GM23248 (cell line): Measurements from ENCODE around the gene NHERF1. TPM values are rescaled to one million over a fixed set of nuclear protein-coding genes. Genes with fewer than 3 reads are reported as not detected.

Experiments
- DNase-seq: peaks from one replicate; pipeline ENCODE4 v3.0.0-alpha.2; 2015
- H2AFZ ChIP-seq: fragments of 200-600 bp; sonication (generic); 2 replicates; pipeline ENCODE4 v1.6.1; 2016; ENCODE audit warnings: antibody characterized with exemption
- H3F3A ChIP-seq: fragments of 200-600 bp; sonication (generic); 2 replicates; pipeline ENCODE4 v1.6.1; 2016; ENCODE audit warnings: mild to moderate bottlenecking, antibody characterized with exemption, mixed run types; ENCODE audit not compliant: insufficient read depth
- H3K27ac ChIP-seq: fragments of 200-600 bp; sonication (generic); 2 replicates; pipeline ENCODE4 v1.5.1; 2016; ENCODE audit warnings: mild to moderate bottlenecking
- H3K27me3 ChIP-seq: fragments of 200-600 bp; sonication (generic); replicated peaks from 2 replicates; pipeline ENCODE4 v1.6.1; 2016; ENCODE audit warnings: mild to moderate bottlenecking; ENCODE audit not compliant: insufficient read depth
- H3K36me3 ChIP-seq: fragments of 200-600 bp; sonication (generic); 2 replicates; pipeline ENCODE4 v1.6.1; 2016; ENCODE audit warnings: low read depth, mild to moderate bottlenecking
- H3K4me1 ChIP-seq: fragments of 200-600 bp; sonication (generic); 2 replicates; pipeline ENCODE4 v1.6.1; 2016; ENCODE audit warnings: mild to moderate bottlenecking; ENCODE audit not compliant: insufficient read depth
- H3K4me2 ChIP-seq: fragments of 200-600 bp; sonication (generic); one replicate; pipeline ENCODE4 v1.6.1; 2016; ENCODE audit warnings: mild to moderate bottlenecking; ENCODE audit not compliant: unreplicated experiment
- H3K4me3 ChIP-seq: fragments of 200-600 bp; sonication (generic); 2 replicates; pipeline ENCODE4 v1.5.1; 2016; ENCODE audit warnings: mild to moderate bottlenecking
- H3K79me2 ChIP-seq: fragments of 200-600 bp; sonication (generic); 2 replicates; pipeline ENCODE4 v1.6.1; 2016; ENCODE audit warnings: mild to moderate bottlenecking; ENCODE audit not compliant: insufficient read depth
- H3K9ac ChIP-seq: fragments of 200-600 bp; sonication (generic); 2 replicates; pipeline ENCODE4 v1.6.1; 2016; ENCODE audit warnings: mild to moderate bottlenecking
- H3K9me2 ChIP-seq: fragments of 200-600 bp; sonication (generic); 2 replicates; pipeline ENCODE4 v1.6.1; 2016; ENCODE audit warnings: mixed run types, mild to moderate bottlenecking, moderate library complexity; ENCODE audit not compliant: insufficient read depth
- H3K9me3 ChIP-seq: fragments of 200-600 bp; sonication (generic); one replicate; pipeline ENCODE4 v1.6.1; 2017; ENCODE audit warnings: low read depth
- H4K20me1 ChIP-seq: fragments of 200-600 bp; sonication (generic); 2 replicates; pipeline ENCODE4 v1.6.0; 2016; ENCODE audit not compliant: insufficient read depth
- EZH2 ChIP-seq: fragments of 200-600 bp; sonication (generic); IDR thresholded peaks from 2 replicates; pipeline ENCODE4 v1.6.1; 2018; ENCODE audit warnings: antibody characterized with exemption, mild to moderate bottlenecking; ENCODE audit not compliant: insufficient read depth, poor library complexity, severe bottlenecking
- EZH2phosphoT487 ChIP-seq: fragments of 200-600 bp; sonication (generic); IDR thresholded peaks from 2 replicates; pipeline ENCODE4 v1.6.1; 2018; ENCODE audit warnings: antibody characterized with exemption, moderate library complexity, mild to moderate bottlenecking, low read depth; ENCODE audit not compliant: insufficient read depth
- WGBS, 2 experiments: methylation state at CpG; one replicate each; pipeline ENCODE4 v1.1.6; 2015 to 2017; ENCODE audit warnings: low lambda C conversion rate in 2 of 2, low coverage in 1 of 2; ENCODE audit errors: missing lambda C conversion rate in 2 of 2; 5-methylcytosine and 5-hydroxymethylcytosine counted together
- in situ Hi-C: fragments of 300-500 bp; cut with MboI; formaldehyde crosslinking; loops from 2 replicates; pipeline ENCODE4 v1.15.0; 2020
- polyA plus RNA-seq: library from polyadenylated mRNA; unstranded; fragments of >200 nt; fragmentation: Nextera tagmentation; extraction: Ambion mirVana; gene quantifications from 2 replicates; pipeline ENCODE4 v1.2.1, GENCODE V29; 2016
- total RNA-seq: library from RNA; depleted of rRNA; stranded (reverse); fragments of >200 nt; shearing (Covaris generic); gene quantifications from 2 replicates; pipeline ENCODE4 v1.2.3, GENCODE V29; 2014

The NHERF1 gene
- total and polyA plus RNA-seq, 2 experiments from 2014 or later: 8.0 to 9.1 TPM

- no peaks in the 10 kb centered on the region for H3K4me1 ChIP-seq
- peaks cover 14% of the 10 kb centered on the region; the same call in 1 of the 2 replicates for H3K27me3 ChIP-seq
- no peak overlapping the region for H3K4me2 ChIP-seq
- in situ Hi-C loops: no loop called here
- H3K36me3 ChIP-seq: no peaks in the 10 kb centered on the region
- no peak overlapping the region for H2AFZ ChIP-seq
- H3K9me2 ChIP-seq: no peaks in the 10 kb centered on the region
- WGBS, 2 experiments: 58 to 75% methylated on average over 15 of the region's 15 CpGs
- no peaks in the 10 kb centered on the region for H3K9me3 ChIP-seq
- DNase-seq: no peak
- H3K9ac ChIP-seq: no peak overlapping the region
- TF ChIP-seq EZH2phosphoT487: no peak
- TF ChIP-seq EZH2: no peak
- no peak overlapping the region for H3K27ac ChIP-seq
- H3K79me2 ChIP-seq: no peaks in the 10 kb centered on the region
- no peaks in the 10 kb centered on the region for H4K20me1 ChIP-seq
- no peak overlapping the region for H3K4me3 ChIP-seq
- H3F3A ChIP-seq: 0 out of 2 replicates have a peak, but pooled peaks cover 9% of the 10 kb centered on the region
Observed at GRCh38 chr17:74729866-74730265, 18.6 kb upstream of the NHERF1 start.

DNA sequence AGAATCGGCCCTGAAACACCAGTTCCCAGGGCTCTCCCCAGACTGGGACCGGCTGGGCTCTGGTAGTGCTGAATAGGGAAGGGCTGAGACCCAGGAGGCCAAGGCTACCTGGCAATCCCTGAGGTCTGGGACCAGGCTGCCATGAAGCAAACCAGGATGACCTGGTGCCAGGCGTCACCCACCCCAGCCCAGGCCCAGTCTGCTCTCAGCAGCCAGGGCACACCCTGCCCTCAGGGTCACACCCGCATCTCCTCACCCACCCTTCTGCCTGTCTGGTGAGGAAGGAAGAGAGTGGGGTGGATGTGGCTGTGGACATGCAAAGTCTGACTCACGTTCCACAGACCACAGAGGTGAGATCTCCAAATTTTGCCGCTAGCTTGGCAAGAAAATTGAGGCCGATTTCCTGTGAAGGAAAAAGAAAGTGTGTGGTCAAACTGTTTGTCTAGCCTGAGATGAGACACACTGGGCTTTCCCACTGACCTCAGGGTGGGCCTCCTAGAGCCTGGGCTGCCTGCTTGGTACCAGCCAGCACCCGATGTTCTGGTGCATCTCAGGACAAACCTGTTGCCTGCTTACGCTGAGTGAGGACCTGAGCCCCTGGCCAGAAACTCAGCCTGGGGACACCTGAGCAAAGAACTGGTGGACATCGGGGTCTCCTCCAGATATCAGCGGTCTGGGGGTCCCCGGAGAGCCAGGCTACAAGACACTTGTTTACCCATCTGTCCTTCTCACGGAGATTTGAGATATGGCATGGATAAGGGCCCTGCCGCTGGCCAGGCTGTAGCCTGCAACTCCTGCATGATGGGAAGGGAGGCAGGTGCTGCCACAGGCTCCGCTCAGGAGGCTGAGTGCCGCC, 17.7 kb upstream of the NHERF1 start:
- Histone ChIP-seq H3K79me2 (no peaks in the 10 kb centered on the region), H3K27ac (no peak overlapping the region), H3K4me1 (no peaks in the 10 kb centered on the region), H4K20me1 (no peaks in the 10 kb centered on the region), H3K9me3 (no peaks in the 10 kb centered on the region), H3K4me2 (no peak overlapping the region), H3K9me2 (no peaks in the 10 kb centered on the region), H3K9ac (no peak overlapping the region), H3K27me3 (peaks cover 15% of the 10 kb centered on the region), H3F3A (0 out of 2 replicates have a peak, but pooled peaks cover 9% of the 10 kb centered on the region), H2AFZ (no peak overlapping the region), H3K36me3 (no peaks in the 10 kb centered on the region), H3K4me3 (no peak overlapping the region)
- TF ChIP-seq EZH2phosphoT487 (no peak), EZH2 (no peak)
- 50% methylated on average over 15 to 16 of the region's 16 CpGs for WGBS, 2 experiments
- no peak for DNase-seq
- in situ Hi-C loops: no loop called here

- 17 to 19% methylated on average over 4 of the region's 4 CpGs for WGBS, 2 experiments
- 0 out of 2 replicates have a peak, but pooled peaks cover 9% of the 10 kb centered on the region for H3F3A ChIP-seq
- H3K79me2 ChIP-seq: no peaks in the 10 kb centered on the region
- H4K20me1 ChIP-seq: no peaks in the 10 kb centered on the region
- H3K9me2 ChIP-seq: no peaks in the 10 kb centered on the region
- no peaks in the 10 kb centered on the region for H3K9me3 ChIP-seq
- no peak overlapping the region for H2AFZ ChIP-seq
- no peaks in the 10 kb centered on the region for H3K4me1 ChIP-seq
- H3K27ac ChIP-seq: no peak overlapping the region
- peaks cover 21% of the 10 kb centered on the region for H3K27me3 ChIP-seq
- H3K4me2 ChIP-seq: no peak overlapping the region
- no peak for TF ChIP-seq EZH2phosphoT487
- TF ChIP-seq EZH2: no peak
- no peaks in the 10 kb centered on the region for H3K36me3 ChIP-seq
- H3K9ac ChIP-seq: no peak overlapping the region
- no peak overlapping the region for H3K4me3 ChIP-seq
- in situ Hi-C loops: no loop called here
- no peak for DNase-seq
Observed at GRCh38 chr17:74731347-74731605, 17.2 kb upstream of the NHERF1 start.

GRCh38 chr17:74732042-74732867, 16.2 kb upstream of the NHERF1 start:
- H3F3A ChIP-seq: 0 out of 2 replicates have a peak, but pooled peaks cover 9% of the 10 kb centered on the region
- TF ChIP-seq EZH2phosphoT487: no peak
- 42 to 44% methylated on average over 12 of the region's 12 CpGs for WGBS, 2 experiments
- no peak overlapping the region for H2AFZ ChIP-seq
- no peak overlapping the region for H3K4me3 ChIP-seq
- H3K9me3 ChIP-seq: no peaks in the 10 kb centered on the region
- in situ Hi-C loops: no loop called here
- H3K36me3 ChIP-seq: no peaks in the 10 kb centered on the region
- no peak overlapping the region for H3K4me2 ChIP-seq
- no peaks in the 10 kb centered on the region for H3K9me2 ChIP-seq
- no peaks in the 10 kb centered on the region for H4K20me1 ChIP-seq
- no peak overlapping the region for H3K9ac ChIP-seq
- DNase-seq: no peak
- H3K79me2 ChIP-seq: no peaks in the 10 kb centered on the region
- no peak overlapping the region for H3K27ac ChIP-seq
- peaks cover 26% of the 10 kb centered on the region for H3K27me3 ChIP-seq
- H3K4me1 ChIP-seq: no peaks in the 10 kb centered on the region
